GM18499 (cell line): Measurements from ENCODE around the gene OR7A5.
"Not testable (repeated sequence)": the region's sequence is repeated elsewhere in the genome, so short reads cannot be mapped to it uniquely, and the experiment has no call there.

Experiments used
- ATAC-seq: cut with Tn5 transposase; IDR thresholded peaks from one replicate; pipeline ENCODE4 v1.9.1; 2021; ENCODE audit warnings: moderate number of reproducible peaks; ENCODE audit not compliant: insufficient read depth, unreplicated experiment

Gene OR7A5

DNA sequence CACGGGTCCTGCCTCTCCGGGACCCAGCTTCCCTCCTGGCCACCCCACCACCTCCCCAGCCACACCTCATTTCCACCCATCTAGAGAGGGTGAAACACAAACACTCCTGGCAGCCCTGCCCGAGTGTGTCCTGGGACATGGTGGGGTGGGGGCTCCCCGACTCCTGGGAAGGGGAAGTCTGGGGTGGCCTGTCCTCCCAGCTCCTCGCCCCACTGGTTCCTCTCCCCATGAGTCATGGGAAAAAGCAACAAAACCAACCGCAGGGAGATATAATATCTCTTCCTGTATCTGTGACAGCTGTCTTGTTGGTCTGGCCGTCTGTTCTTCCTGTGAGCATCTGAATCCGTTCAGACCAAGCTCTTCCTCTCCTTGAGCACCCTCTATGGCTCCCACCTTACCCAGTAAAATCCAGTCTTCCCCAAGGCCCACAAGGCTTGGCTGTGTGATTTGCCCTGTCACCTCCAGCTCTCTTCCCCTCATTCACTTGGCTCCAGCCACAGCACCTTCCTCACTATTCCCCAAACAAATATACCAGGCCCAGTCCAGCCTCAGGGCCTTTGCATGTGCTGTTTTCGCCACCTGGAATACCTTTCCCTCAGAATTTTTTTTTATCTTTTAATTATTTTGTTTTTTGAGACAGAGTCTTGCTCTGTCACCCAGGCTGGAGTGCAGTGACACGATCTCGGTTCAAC is 49.7 kb downstream of the OR7A5 start:
- not testable (repeated sequence) for ATAC-seq

DNA sequence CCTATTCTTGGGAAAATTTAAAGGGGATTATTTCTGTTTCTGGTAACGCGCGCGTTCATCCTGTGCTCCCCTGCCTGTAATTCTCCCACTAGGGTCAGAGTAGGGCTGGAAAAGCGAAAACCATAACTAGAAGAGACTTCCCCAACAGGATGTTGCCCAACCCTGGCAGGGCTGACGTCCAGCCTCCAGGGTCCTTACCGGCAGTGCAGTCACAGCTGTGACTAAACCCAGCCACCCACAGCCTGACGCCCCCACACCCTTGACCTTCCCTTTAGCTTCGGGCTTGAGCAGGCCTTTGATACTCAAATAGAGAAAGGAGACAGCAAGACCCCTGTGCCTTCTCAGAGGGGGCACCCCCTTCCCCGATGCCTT is 50.3 kb downstream of the OR7A5 start:
- not testable (repeated sequence) for ATAC-seq

- ATAC-seq, result not testable (repeated sequence)
These were observed 51.5 kb downstream of the OR7A5 start for GRCh38 chr19:14783410-14783998.

- no peak for ATAC-seq
These were observed 52.2 kb downstream of the OR7A5 start for GRCh38 chr19:14782626-14783409.

- ATAC-seq, result not testable (repeated sequence)
These were observed 53.1 kb downstream of the OR7A5 start for GRCh38 chr19:14781713-14782536.

GRCh38 chr19:14780622-14781225 is 54.3 kb downstream of the OR7A5 start:
- not testable (repeated sequence) for ATAC-seq

- ATAC-seq, result no peak
These were observed 55.8 kb downstream of the OR7A5 start for GRCh38 chr19:14779151-14779550.

DNA sequence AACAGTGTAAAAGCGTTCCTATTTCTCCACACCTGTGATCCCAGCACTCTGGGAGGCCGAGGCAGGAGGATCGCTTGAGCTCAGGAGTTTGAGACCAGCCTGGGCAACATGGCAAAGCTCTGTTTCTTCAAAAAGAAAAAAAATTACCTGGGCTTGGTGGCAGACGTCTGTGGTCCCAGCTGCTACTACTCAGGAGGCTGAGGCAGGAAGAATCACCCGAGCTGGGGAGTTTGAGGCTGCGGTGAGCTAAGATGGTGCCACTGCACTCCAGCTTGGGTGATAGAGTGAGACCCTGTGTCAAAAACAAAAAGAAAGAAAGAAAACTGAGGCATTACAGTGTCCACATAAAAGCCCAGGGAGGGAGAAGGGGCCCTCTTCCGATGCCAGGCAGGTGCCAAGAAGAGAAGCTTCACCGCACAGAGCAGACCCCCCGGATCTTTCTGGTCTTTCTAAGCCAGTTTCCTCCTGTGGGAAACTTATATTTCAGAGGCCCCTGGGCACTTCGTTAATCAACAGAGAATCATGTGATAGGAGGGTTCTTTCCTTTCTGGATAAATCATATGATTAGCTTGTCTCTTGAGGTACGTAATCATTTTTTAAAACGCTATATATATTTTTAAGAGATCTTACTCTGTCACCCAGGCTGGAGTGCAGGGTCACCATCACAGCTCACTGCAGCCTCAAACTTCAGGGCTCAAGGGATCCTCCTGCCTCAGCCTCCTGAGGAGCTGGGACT is 56.7 kb downstream of the OR7A5 start, which contains the start of gene ADGRE2:
Gene ADGRE2 (minus strand): TSS at position 451 of the 736 bp plus-strand sequence. CDS start 1,804 bp downstream, outside the sequence.
- ATAC-seq, result not testable (repeated sequence)

- ATAC-seq, result not testable (repeated sequence)
These were observed 57.3 kb downstream of the OR7A5 start for GRCh38 chr19:14777645-14778044.
